22Rv1 (cell line): ENCODE data around the gene NUAK2.

Experiments
- H3K27ac ChIP-seq: fragments of 450-650 bp; 2 replicates; pipeline ENCODE4 v1.5.1; 2017
- ZFX ChIP-seq: fragments of 450-650 bp; IDR thresholded peaks from 2 replicates; pipeline ENCODE4 v1.6.1; 2017; ENCODE audit warnings: antibody characterized with exemption, borderline replicate concordance
- TF ChIP-seq, protein P1 (sequence below): fragments of 450-650 bp; IDR thresholded peaks from 2 replicates; pipeline ENCODE4 v1.5.1; 2017; ENCODE audit warnings: mild to moderate bottlenecking

The NUAK2 gene

DNA sequence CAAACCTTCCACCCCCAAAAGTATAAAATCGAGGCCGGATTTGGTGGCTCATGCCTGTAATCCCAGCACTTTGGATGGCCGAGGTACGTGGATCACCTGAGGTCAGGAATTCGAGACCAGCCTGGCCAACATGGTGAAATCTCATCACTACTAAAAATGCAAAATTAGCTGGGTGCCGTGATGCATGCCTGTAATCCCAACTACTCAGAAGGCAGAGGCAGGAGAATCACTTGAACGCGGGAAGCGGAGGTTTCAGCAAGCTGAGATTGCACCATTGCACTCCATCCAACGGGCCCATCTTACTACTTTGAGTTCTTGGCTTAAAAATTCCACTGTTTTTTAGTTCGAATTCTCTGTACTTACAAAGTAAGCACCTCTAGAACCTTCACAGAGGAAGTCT is 24.2 kb upstream of the NUAK2 start:
- TF ChIP-seq, protein P1, sequence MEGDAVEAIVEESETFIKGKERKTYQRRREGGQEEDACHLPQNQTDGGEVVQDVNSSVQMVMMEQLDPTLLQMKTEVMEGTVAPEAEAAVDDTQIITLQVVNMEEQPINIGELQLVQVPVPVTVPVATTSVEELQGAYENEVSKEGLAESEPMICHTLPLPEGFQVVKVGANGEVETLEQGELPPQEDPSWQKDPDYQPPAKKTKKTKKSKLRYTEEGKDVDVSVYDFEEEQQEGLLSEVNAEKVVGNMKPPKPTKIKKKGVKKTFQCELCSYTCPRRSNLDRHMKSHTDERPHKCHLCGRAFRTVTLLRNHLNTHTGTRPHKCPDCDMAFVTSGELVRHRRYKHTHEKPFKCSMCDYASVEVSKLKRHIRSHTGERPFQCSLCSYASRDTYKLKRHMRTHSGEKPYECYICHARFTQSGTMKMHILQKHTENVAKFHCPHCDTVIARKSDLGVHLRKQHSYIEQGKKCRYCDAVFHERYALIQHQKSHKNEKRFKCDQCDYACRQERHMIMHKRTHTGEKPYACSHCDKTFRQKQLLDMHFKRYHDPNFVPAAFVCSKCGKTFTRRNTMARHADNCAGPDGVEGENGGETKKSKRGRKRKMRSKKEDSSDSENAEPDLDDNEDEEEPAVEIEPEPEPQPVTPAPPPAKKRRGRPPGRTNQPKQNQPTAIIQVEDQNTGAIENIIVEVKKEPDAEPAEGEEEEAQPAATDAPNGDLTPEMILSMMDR: no peak
- no peak for TF ChIP-seq ZFX

DNA sequence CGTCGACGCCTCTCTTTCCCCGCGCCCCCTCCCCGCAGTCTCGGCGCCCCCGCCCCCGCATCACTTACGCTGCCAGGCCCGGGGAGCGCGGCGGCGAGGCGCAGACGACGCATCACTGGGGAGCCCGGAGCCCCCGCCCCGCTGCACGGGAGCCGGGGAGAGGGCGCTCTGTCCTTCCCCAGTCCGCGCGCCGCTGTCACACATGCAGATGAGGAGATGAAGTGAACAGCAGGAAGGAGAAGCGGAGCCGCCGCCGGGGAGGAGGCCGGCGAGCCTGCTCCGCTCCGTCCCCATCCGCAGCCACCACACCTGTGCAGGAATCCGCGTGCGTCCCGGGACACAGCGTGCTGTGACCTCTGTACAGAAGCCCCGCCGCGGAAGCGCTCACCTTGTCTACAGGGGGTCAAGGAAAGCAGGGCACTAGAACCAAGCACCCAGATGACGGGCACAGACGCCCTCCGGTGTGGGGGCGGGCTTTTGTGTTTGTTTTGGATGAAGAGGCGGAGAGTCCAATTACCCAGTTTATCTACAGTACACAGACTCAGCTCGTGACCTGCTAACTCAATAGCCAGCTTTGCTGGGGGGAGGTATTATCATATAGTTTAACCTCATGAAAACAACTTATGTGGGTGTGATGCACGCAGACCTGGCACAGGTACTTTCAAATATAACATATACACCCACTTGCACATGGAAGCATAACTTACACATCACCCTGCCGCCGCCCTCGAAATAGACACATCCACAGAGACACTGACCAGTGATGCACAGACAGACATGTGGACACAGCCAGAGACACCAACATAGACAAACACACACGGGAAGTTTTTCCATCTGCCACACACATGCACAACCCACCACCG is 22.8 kb upstream of the NUAK2 start:
- no peak overlapping the region for H3K27ac ChIP-seq
- TF ChIP-seq ZFX: no peak
- TF ChIP-seq, protein P1: peak; percentile 44; the same call in 1 of the 2 replicates

More for the DNA sequence above, 24.2 kb upstream of the NUAK2 start:
- no peak overlapping the region for H3K27ac ChIP-seq

DNA sequence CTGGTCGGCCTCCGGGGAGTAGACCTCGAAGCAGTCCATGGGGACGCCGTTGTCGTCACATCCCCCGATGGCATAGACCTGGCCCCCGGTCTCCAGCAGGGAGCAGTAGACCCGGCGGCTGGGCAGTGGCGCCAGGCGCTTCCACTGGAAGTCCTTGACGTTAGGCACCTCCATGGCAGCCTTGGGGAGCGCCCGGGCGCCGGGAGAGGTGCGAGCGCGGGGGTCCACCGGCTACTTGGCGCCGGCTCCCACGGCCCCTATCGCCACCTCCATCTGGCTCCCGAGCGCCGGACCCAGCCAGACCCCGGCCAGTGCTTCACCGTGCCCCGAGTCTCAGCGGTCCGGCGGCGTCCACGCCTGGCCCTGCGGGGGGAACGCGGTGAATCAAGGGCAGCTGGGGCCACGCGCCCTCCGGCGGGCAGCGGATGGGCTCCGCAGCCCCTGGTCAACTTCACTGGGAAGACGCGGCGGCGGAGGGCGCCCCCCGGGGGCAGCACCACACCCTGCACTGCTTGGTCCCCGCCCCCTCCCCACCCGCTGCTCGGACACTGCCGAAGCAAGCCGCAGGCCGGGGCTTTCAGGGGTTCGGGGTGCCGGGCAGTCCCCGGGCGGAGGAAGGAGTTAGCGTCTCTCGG is 22.0 kb upstream of the NUAK2 start:
- TF ChIP-seq ZFX: no peak
- TF ChIP-seq, protein P1: peak; percentile 68
- no peak overlapping the region for H3K27ac ChIP-seq

DNA sequence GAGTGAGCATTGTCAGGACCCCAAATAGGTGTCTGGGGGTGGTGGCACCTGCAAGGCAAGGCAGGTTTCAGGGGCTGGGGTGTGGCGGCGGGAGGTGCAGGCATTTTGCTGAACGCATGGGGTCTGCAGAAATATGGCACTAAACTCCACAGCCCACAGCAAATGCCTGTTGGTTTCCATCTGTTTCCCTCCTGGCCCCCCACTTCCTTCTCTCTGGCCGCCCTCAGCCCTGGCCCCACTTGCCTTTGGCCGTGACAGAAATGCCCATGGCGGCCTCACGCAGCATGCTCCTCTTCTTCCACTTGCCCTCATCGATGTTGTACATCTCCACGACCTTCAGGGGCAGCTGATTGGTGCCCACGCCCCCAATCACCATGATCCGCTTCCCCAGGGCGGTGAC is 21.4 kb upstream of the NUAK2 start:
- no peak overlapping the region for H3K27ac ChIP-seq
- no peak for TF ChIP-seq ZFX
- TF ChIP-seq, protein P1: no peak

DNA sequence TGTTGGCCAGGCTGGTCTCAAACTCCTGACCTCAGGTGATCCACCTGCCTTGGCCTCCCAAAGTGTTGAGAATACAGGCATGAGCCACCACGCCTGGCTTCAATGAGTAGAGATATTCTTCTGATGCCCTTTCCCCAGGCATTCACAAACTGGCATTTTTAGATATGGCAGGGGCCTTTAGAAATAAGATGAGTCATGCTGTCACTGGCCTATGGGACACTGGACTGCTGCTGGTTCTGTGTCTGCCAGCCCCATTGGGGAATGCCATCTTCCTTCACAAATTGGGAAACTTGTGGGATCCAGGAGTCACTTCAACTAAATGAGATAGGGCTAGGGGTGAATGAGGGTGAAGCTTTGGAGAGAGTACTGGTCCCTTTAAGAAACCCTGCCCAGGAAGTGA is 19.1 kb upstream of the NUAK2 start:
- TF ChIP-seq ZFX: no peak
- TF ChIP-seq, protein P1: no peak
- H3K27ac ChIP-seq: no peak overlapping the region

DNA sequence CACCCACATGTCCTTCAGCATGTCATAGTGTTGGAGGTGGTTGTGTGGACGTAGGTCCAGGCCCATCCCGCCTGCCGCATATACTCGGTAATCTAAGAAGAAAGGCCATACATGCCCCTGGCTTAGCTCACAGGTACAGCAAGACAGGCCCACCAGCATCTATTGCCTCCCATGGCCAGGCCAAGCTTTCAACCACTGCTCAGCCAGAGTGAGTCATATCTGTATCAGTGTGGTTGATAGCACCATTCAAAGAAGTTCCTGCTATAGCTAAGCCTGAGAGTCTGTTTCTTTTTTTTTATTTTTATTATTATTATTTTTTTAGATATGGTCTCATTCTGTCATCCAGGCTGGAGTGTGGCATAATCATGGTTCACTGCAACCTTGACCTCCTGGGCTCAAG is 18.2 kb upstream of the NUAK2 start:
- H3K27ac ChIP-seq: no peak overlapping the region
- TF ChIP-seq, protein P1: no peak
- no peak for TF ChIP-seq ZFX

DNA sequence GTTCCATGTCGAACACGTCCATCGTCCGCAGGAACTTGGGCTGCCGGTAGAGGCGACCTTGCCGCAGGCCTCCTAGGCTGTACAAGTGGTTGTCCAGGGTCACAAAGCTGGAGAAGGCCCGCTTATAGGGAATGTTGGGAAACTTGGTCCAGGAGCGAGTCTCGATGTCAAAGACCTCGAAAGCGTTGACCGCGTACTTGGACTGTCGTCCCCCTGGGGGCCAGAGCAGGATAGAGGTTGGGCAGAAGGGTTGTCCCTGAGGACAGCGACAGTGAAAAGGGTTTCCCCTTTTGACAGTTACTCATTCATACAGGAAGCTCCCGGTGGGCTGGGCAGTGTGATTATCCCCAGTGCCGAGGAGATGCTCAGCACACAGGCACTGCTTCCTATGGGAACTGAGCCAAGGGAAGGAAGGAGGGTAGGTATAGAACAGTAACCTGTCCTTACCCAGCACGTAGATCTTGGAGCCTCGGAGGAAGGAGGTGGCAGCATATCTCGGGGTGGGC is 17.7 kb upstream of the NUAK2 start:
- H3K27ac ChIP-seq: no peak overlapping the region
- TF ChIP-seq, protein P1: no peak
- TF ChIP-seq ZFX: no peak
